WERI-Rb-1 (cell line): Measurements from ENCODE around the gene TMEM163.

Source experiments
- DNase-seq: peaks from one replicate; pipeline ENCODE4 v3.0.0-alpha.2; 2020
- H3K27ac ChIP-seq: fragments of 250-450 bp; sonication (Bioruptor Pico); 2 replicates; pipeline ENCODE4 v1.5.1; 2020; ENCODE audit warnings: mild to moderate bottlenecking, moderate library complexity
- H3K27me3 ChIP-seq: fragments of 250-450 bp; sonication (Bioruptor Pico); 2 replicates; pipeline ENCODE4 v1.5.1; 2021; ENCODE audit warnings: mild to moderate bottlenecking, low read depth, moderate library complexity; ENCODE audit not compliant: insufficient read depth, severe bottlenecking
- H3K36me3 ChIP-seq: fragments of 250-450 bp; sonication (Bioruptor Pico); 2 replicates; pipeline ENCODE4 v1.5.1; 2020; ENCODE audit warnings: mild to moderate bottlenecking, moderate library complexity
- H3K4me3 ChIP-seq: 2 replicates; pipeline ENCODE4 v1.5.1; 2011; ENCODE audit warnings: low read depth, mild to moderate bottlenecking, control low read depth, low read length
- H3K9me3 ChIP-seq: fragments of 250-450 bp; sonication (Bioruptor Pico); 2 replicates; pipeline ENCODE4 v1.5.1; 2021; ENCODE audit warnings: mild to moderate bottlenecking, moderate library complexity; ENCODE audit not compliant: severe bottlenecking
- TF ChIP-seq, protein P1 (sequence below): IDR thresholded peaks from 2 replicates; pipeline ENCODE4 v1.5.1; 2011; ENCODE audit warnings: low read depth, mild to moderate bottlenecking, control low read depth, inconsistent platforms, low read length

Gene TMEM163

GRCh38 chr2:134417968-134418582 is 300.7 kb downstream of the TMEM163 start:
- Histone ChIP-seq H3K27ac (no peak overlapping the region), H3K4me3 (no peak overlapping the region), H3K36me3 (peaks cover 15% of the 10 kb centered on the region), H3K27me3 (no peaks in the 10 kb centered on the region), H3K9me3 (no peaks in the 10 kb centered on the region)
- TF ChIP-seq, protein P1, sequence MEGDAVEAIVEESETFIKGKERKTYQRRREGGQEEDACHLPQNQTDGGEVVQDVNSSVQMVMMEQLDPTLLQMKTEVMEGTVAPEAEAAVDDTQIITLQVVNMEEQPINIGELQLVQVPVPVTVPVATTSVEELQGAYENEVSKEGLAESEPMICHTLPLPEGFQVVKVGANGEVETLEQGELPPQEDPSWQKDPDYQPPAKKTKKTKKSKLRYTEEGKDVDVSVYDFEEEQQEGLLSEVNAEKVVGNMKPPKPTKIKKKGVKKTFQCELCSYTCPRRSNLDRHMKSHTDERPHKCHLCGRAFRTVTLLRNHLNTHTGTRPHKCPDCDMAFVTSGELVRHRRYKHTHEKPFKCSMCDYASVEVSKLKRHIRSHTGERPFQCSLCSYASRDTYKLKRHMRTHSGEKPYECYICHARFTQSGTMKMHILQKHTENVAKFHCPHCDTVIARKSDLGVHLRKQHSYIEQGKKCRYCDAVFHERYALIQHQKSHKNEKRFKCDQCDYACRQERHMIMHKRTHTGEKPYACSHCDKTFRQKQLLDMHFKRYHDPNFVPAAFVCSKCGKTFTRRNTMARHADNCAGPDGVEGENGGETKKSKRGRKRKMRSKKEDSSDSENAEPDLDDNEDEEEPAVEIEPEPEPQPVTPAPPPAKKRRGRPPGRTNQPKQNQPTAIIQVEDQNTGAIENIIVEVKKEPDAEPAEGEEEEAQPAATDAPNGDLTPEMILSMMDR, result no peak
- no peak for DNase-seq

GRCh38 chr2:134416637-134417036 is 302.2 kb downstream of the TMEM163 start:
- DNase-seq, result no peak
- H3K9me3 ChIP-seq, result no peaks in the 10 kb centered on the region
- H3K27me3 ChIP-seq, result no peaks in the 10 kb centered on the region
- TF ChIP-seq, protein P1, result no peak
- H3K27ac ChIP-seq, result no peak overlapping the region
- H3K4me3 ChIP-seq, result no peak overlapping the region
- H3K36me3 ChIP-seq, result peaks cover 9% of the 10 kb centered on the region

DNA sequence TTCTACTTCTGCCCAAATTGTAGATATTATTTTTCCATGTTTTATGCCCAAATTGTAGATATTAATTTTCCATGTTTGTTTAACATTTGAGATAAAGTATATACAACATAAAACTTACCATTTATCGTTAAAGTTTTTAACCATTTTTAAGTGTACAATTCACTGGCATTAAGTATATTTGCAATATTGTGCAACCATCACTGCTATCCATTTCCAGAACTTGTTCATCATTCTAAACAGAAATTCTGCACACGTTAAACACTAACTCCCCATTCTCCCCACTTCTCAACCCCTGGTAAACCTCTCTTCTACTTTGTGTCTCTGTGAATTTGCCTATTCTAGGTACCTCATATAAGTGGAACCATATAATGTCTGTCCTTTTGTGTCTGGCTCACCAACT is 302.8 kb downstream of the TMEM163 start:
- Histone ChIP-seq H3K27ac (no peak overlapping the region), H3K4me3 (no peak overlapping the region), H3K9me3 (no peaks in the 10 kb centered on the region), H3K36me3 (peaks cover 9% of the 10 kb centered on the region), H3K27me3 (no peaks in the 10 kb centered on the region)
- TF ChIP-seq, protein P1, result no peak
- DNase-seq, result no peak

DNA sequence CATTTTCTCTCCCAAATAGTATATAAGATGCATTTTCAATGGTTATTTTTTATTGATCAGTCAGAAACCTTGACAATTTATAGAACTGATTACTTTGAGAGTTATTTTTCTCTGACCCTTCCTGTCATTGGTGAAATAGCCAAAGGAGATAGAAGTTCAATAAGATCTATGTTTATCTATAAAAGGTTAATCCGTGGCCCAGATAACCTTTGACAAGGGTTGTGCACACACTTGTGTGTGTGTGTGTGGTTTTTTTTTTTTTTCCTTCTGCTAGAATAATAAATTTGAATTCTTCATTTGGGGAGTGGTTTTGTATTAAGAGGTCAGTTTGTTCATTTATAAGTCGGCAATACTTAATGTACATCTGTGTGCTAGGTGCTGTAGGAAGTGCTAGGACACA is 304.9 kb downstream of the TMEM163 start:
- Histone ChIP-seq H3K4me3 (no peak overlapping the region), H3K9me3 (no peaks in the 10 kb centered on the region), H3K36me3 (peaks cover 6% of the 10 kb centered on the region), H3K27ac (no peak overlapping the region), H3K27me3 (no peaks in the 10 kb centered on the region)
- DNase-seq, result no peak
- TF ChIP-seq, protein P1, result no peak

GRCh38 chr2:134413430-134413829 is 305.4 kb downstream of the TMEM163 start:
- TF ChIP-seq, protein P1, result no peak
- no peak for DNase-seq
- no peak overlapping the region for H3K27ac ChIP-seq

GRCh38 chr2:134412639-134412999 is 306.2 kb downstream of the TMEM163 start:
- H3K27me3 ChIP-seq, result no peaks in the 10 kb centered on the region
- no peak for DNase-seq
- H3K27ac ChIP-seq, result no peak overlapping the region
- H3K4me3 ChIP-seq, result no peak overlapping the region
- H3K9me3 ChIP-seq, result no peaks in the 10 kb centered on the region
- H3K36me3 ChIP-seq, result peaks cover 6% of the 10 kb centered on the region
- TF ChIP-seq, protein P1, result no peak

More at GRCh38 chr2:134413430-134413829, 305.4 kb downstream of the TMEM163 start:
- Histone ChIP-seq H3K9me3 (no peaks in the 10 kb centered on the region), H3K36me3 (peaks cover 6% of the 10 kb centered on the region), H3K27me3 (no peaks in the 10 kb centered on the region), H3K4me3 (no peak overlapping the region)
